Measurements from ENCODE around the gene PRDM15.

DNA sequence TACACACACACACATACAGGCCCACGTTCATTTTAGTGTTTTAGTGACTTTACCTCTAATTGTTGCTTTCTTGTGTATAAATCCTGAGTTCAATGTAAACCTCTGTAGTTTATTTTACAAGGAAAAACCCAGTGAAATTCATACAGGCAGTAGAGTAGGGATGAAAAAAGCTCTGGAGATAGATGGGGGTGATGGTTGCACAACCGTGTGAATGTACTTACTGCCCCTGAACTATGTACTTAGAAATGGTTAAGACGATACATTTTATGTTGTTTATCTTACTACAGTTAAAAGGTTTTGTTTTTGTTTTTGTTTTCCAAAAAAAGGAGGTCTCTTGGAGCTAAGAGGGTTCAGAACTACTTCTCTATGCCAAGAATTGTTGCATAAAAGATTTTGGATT is 29.7 kb upstream of the PRDM15 start:
- TF ChIP-seq POLR2A (IDR thresholded peaks at IDR 0.05) (no peak), CTCF (IDR thresholded peaks at IDR 0.05 in 8 of 11, conservative IDR thresholded peaks at IDR 0.05 in 3 of 11) (no peak)
